GM18505 (cell line): ENCODE measurements around the gene BET1L.
"Not testable (repeated sequence)": the region's sequence is repeated elsewhere in the genome, so short reads cannot be mapped to it uniquely, and the experiment has no call there.

Source experiments
- ATAC-seq: cut with Tn5 transposase; IDR thresholded peaks from one replicate; pipeline ENCODE4 v1.9.1; 2021; ENCODE audit not compliant: unreplicated experiment
- POLR2A ChIP-seq: IDR thresholded peaks from 4 replicates; pipeline ENCODE4 v1.6.1; 2011; ENCODE audit warnings: borderline replicate concordance; ENCODE audit not compliant: insufficient read depth, insufficient read length; ENCODE audit errors: extremely low read depth

Gene BET1L, protein sequence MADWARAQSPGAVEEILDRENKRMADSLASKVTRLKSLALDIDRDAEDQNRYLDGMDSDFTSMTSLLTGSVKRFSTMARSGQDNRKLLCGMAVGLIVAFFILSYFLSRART

DNA sequence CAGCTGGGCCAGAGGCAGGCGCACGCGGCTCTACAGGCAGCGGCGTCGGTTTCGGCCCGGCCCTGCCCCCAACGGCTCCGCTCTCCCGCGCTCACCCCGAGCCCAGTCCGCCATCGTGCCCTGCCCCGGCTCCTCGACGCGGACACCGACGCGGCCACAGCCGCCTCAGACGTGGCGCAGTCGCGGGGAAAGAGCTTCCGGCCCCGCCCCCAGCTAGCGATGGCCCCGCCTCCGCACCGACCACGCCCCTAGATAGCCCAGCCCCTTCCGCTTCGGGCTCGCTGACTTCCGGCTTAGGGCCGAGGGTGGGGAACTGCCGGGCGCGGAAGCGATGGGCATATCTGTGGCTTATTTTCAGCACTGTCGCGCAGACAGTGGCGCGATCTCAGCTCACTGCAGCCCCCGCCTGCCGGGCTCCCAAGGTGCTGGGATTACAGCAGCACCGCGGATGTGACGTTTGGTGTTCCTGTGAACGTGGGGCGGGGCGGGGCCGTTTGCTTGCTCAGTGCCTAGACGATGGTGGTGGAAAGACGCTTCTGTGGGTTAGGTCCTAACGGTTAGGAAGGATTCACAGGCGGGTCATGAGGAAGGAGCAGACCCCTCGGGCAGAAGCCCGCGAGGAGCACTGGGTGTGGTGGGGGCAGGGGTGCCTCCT lies at the start of gene BET1L, which contains the start of gene RIC8A:
Gene BET1L (minus strand): TSS at position 192 of the 655 bp plus-strand sequence. CDS start 78 bp downstream, at position 114.
Gene RIC8A (plus strand): TSS at position 501 of the 655 bp plus-strand sequence. CDS start 1,147 bp downstream, outside the sequence.
- TF ChIP-seq POLR2A: peak; percentile 94

DNA sequence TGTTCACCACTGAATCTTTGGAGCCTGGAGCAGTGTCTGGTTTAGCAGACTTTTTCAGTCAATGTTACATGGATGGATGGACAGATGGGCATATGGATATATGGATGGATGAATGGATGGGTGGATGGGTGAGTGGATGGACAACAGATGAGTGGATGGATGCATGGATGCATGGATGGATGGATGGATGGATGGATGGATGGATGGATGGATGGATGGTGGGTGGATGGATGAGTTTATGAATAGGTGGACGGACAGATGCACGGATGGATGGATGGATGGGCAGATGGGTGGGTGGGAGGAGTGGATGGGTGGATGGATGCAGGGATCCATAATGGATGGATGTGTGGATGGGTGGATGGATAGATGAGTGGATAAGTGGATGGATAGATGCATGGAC lies 48.6 kb upstream of the BET1L start:
- no peak for TF ChIP-seq POLR2A
- ATAC-seq: no peak

More for the DNA sequence above, at the start of gene BET1L, which contains the start of gene RIC8A:
- ATAC-seq: peak; percentile 69

DNA sequence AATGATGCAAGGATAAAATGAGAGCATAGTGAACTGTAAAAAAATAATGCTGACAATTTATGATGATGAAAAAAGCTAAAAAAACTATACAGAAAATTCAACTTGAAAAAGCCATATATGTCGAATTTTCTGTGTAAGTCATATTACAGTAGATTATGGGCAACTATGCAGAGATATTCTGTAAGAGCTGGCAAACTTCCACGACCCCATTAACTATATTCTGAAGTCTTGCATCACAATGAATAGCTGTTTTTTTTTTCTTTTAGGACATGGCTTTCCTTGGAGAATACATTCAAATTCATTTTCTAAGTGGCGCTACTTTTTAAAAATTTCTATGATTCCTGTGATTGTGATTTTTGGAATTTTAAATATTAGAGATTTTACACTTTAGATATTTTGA lies 48.0 kb upstream of the BET1L start:
- ATAC-seq: no peak
- TF ChIP-seq POLR2A: no peak

DNA sequence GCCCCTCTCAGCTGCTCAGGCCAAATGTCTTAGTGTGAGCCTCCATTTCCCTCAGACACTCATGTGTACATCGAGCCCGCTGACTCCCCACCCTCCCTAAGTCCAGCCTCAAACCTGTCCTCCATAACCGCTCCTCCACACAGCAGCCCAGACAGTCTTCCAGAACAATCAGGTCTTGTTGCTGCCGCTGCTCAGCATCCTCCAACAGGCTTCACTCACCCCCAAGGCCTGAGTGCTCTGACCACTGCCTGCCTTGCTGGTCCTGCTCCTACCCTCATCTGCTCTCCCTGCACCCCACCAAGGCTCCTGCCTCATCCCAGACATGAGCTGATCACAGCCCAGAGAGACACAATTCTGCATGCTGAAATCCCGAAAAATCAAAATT lies 46.7 kb upstream of the BET1L start:
- ATAC-seq: no peak
- no peak for TF ChIP-seq POLR2A

DNA sequence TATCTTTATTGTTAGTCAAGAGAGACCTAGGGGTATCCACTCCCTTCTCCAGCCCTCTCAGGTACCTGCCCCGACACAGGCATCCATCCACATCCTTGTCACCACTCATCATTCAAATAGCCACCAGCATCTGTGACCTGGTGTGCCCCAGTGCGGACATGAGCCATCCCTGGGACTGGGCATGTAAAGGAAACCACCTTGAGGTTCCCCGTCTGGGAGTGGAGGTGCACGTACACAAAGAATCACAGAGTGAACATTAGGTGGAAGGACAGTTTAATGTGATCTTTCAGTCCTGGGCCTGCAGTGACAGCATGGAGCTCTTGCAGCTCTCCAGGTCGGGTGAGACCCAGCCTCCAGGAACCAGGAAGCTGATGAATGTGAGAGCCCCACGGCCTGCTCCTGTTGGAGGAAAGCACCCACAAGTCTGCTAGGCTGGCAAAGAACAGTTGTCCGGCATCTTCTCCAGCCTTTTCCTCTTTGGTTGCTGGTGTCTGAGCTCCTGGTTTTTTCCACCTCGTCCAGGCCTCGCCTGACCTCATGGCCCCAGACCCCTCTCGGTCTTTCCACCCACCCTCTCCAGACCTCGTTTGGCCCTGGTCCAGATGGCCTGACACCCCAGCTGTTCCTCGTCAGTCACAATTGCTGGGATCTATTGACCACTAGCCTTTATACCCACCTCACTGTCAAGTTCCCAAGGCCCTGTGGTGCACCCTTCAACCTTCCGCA lies 46.1 kb upstream of the BET1L start:
- ATAC-seq: no peak
- no peak for TF ChIP-seq POLR2A

DNA sequence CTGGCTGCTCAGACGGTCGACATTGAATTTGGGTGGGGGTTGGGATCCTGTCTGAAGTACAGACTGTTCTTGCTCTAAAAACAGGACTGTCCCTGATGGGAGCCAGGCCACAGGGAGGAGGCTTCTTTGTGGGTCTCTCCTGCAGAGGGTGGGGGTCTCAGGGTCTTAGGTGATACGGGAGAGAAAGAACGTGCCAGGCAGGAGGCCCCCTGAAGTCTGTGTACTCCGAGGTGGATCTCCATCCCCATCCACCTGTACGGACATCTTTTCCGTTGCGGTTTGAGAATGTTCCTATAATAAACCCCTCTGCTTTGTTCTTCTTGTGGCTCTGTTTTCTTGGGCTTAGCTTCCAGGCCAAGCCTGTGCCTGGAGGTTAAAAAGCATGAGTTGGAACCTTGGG lies 45.5 kb upstream of the BET1L start:
- ATAC-seq: no peak

DNA sequence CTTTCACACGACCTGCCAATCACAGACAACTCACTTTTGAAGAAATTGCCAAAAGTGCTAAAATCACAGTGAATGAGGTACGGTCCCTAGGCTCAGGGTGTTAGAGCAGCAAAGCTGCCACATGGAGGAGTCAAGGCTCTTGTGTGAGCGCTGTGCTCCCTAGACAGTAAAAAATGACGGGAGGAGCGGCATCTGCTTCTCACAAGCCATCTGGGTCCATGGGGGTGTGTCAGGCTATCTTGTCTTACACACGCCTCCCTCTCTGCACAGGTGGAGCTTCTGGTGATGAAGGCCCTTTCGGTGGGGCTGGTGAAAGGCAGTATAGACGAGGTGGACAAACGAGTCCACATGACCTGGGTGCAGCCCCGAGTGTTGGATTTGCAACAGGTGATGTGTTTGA lies 44.4 kb upstream of the BET1L start:
- no peak for ATAC-seq
- TF ChIP-seq POLR2A: no peak

More for the DNA sequence above, 45.5 kb upstream of the BET1L start:
- no peak for TF ChIP-seq POLR2A

DNA sequence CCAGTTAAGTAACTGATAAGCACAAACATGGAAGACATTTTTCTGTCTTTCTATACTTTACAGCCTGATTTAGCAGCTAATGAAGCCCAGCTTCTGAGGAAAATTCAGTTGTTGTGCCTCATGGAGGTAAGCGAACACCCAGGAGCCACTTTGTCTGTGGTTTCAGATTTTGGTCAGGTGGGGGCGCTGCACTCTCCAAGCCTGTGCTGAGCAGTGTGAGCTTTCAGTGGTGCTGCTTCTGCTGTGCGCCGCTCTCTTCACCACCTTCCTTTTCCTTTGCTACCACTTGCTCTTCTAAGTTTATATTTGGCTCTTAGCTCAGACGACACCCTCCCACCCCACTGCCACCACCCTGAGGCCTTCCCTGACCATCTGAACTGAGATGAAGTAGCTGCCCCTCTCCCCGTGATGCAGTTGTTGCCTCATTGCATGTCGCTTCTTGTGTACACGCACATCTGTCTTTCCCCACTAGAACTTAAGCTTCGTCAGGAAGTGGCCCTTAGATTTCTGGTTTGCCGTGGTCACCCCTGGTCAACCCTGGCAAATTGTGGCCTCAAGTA lies 43.6 kb upstream of the BET1L start:
- TF ChIP-seq POLR2A: no peak
- ATAC-seq: no peak

DNA sequence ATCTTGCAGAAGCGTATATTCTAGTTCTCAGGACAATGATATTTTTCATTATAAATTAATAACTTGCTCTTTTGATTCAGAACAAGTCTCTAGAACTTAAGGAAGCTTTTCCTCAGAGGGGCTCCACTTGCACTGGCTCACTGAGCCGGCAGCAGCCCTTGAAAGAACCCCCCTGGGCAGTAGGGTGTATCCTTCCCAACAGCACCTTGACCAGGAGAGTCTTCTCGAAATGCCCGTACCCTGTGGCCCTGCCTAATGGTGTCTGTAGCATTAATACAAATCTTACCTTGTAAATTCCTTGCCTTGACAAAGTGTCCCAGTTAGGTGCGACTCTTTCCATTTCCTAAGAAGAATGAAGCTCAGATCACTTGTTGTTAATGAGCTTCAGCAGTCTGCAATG lies 43.1 kb upstream of the BET1L start:
- ATAC-seq: no peak
- TF ChIP-seq POLR2A: no peak

DNA sequence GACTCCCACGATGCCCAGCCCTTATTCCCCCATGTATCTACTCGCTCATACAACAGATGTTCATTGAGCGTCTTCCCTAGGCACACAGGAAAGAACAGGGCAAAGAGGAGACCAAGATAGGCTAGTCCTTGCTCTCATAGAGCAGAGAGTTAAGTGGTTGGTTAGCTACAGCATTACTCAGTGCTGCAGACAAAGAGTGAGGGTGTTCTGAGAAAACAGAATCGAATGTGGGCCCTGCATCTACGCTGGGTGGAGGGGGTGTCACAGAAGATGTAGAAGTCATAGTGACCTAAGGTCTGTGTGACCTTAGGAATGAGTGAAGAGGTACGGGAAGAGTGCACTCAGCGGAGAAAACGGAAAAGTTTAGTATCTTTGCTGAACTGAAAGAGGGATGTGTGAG lies 41.9 kb upstream of the BET1L start:
- no peak for TF ChIP-seq POLR2A
- no peak for ATAC-seq

DNA sequence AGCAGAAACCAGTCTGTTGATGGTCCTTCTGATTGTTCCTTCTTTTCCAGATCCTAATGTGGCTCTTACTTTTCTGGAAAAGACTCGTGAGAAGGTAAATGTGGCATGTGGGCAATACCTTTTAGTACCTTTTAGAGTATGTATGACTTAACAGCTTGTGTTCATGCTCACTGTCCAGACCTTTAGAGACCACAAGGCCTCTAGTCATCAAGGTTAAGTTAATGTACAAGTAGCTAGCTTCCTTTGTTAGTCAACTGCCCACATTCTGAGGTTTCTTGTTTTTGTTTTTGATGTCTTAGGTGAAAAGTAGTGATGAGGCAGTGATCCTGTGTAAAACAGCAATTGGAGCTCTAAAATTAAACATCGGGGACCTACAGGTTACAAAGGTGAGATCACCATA lies 37.2 kb upstream of the BET1L start:
- TF ChIP-seq POLR2A: no peak
- ATAC-seq: no peak

DNA sequence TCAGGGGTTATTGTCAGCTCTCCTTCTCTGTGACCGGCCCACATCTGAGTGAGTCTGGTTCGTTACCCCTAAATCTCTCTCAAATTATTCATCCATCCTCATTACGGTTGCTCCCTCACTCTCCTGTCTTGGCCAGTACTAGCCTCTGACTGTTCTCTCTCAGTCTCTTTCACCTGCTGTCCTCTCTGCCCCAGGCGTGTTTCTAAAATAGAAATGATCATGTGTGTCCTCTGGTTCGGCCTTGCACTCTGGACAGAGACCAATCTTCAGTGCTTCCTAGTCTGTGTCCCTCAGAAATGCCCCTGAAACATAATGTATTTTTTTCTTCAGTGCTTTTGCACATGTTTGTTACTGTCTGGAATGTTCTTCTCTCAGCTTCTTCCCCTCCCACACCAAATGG lies 34.4 kb upstream of the BET1L start:
- ATAC-seq: no peak
- TF ChIP-seq POLR2A: no peak

DNA sequence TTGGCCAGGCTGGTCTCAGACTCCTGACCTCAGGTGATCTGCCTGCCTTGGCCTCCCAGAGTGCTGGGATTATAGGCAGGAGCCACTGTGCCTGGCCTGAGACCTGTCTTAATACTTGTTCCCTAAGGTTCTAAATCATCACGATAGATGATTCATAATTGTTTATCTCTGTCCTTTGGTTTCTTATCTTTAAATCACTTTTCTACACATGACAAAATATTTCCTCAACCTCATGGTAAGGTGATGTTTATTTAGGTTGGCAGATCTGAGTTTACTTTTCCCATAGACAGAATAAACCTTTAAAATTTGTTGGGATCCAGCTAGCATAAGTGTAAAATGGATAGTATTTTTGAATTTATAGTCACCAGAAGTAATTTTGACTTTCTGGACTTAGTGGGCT lies 33.1 kb upstream of the BET1L start:
- no peak for ATAC-seq
- no peak for TF ChIP-seq POLR2A

DNA sequence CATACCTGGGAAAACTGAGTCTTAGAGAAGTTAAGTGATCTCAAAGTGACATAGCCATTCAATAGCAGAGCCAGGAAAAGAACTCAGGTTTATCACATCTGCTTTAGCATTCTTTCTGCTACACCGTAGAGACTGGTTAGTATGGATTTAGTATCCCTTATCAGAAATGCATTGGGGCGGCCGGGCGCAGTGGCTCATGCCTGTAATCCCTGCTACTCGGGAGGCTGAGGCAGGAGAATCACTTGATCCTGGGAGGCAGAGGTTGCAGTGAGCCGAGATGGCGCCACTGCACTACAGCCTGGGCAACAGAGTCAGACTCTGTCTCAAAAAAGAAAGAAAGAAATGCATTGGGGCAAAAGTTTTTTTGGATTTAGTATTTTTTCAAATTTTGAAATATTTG lies 31.1 kb upstream of the BET1L start:
- ATAC-seq: not testable (repeated sequence)
